ENCODE data around the gene CASZ1. TPM values are rescaled to one million over a fixed set of nuclear protein-coding genes. Genes with fewer than 3 reads are reported as not detected.
A peak's percentile ranks its signal among the peaks of the same experiment; 100 is the strongest.

CASZ1 gene
- polyA plus RNA-seq, 6 donors from 2014 or later: 2.6 to 5.6 (median 3.8) TPM

DNA sequence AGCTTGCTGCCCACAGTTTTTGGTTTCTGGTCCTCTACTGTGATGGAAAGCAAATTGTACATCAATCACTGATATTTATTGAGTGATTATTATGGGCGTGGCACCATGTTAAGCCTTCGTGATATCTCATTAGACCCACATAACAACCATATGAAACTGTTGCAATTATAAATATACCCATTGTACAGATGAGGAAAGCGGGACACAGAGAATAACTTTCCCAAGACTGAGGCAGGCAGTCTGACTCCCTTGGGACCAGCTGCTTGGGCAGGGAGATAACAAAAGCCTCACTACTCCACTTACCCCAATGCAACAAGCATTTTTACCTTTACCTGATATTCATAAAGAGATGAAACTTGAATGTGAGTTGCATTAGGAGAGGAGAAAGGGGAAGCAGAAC, 4.3 kb upstream of the CASZ1 start:
- Mint-ChIP-seq H3K27ac (no peak overlapping the region), H3K4me1 (peaks cover 0 to 4% (median 0%) of the 10 kb centered on the region in 3 donors)

GRCh38 chr1:10799726-10800125, 3.3 kb upstream of the CASZ1 start:
- ATAC-seq (ENCODE audit: low read depth in 2 of 2) (no peak), DNase-seq (no peak)
- H3K27me3 Mint-ChIP-seq: peaks cover 64 to 72% (median 66%) of the 10 kb centered on the region in 3 donors
- no peak overlapping the region for H3K27ac Mint-ChIP-seq
- H3K36me3 Mint-ChIP-seq: no peaks in the 10 kb centered on the region
- H3K9me3 Mint-ChIP-seq: peaks cover 0 to 3% (median 0%) of the 10 kb centered on the region in 7 donors
- H3K4me1 Mint-ChIP-seq: peaks cover 3 to 6% (median 5%) of the 10 kb centered on the region in 3 donors
- H3K4me3 Mint-ChIP-seq: peak overlapping the region in 1 of 8 donors; percentile 54

More for the DNA sequence above, 4.3 kb upstream of the CASZ1 start:
- no peaks in the 10 kb centered on the region for H3K36me3 Mint-ChIP-seq
- H3K4me3 Mint-ChIP-seq: no peak overlapping the region
- DNase-seq (no peak), ATAC-seq (ENCODE audit: low read depth in 2 of 2) (no peak)
- peaks cover 68 to 73% (median 68%) of the 10 kb centered on the region in 3 donors for H3K27me3 Mint-ChIP-seq
- peaks cover 0 to 3% (median 0%) of the 10 kb centered on the region in 7 donors for H3K9me3 Mint-ChIP-seq

DNA sequence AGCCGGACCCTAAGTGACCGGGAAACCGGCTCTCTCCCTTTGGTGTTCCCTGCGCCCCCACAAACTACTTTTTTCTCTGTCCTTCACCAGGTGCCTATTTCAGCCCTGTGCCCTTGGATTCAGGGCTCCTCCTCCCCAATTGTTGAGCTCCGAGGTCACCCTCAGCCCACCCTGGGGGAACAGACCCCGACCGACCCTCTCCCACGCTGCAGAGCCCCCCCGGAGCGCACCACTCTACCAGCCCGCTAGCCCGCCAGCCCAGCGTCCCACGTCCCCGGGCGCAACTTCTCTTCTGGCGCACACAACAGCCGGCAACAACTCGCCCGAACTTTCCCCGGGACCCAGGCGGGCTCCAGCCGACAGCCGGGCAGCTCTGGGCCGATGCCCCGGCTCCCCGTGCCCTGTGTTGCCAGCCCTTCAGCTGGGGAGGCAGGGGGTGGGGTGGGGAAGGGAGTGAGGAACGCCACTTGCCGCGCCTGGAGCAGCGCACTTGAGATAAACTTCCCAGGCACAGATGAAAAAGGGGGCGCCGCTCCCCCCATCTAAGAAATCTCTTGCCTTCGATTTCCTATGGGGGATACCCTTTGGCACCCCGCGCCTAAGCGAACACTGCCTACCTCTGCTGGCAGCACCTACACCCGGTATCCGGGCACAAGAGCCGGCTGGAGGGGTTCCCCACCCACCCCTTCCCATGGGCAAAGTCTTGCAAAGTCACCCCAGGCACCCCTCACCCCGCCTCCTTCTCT, 997 bp downstream of the CASZ1 start:
- no peaks in the 10 kb centered on the region for H3K36me3 Mint-ChIP-seq
- H3K4me3 Mint-ChIP-seq: peak overlapping the region; percentile 68 to 82 (median 74)
- peaks cover 44 to 58% (median 57%) of the 10 kb centered on the region in 3 donors for H3K27me3 Mint-ChIP-seq
- DNase-seq (no peak), ATAC-seq (ENCODE audit: low read depth in 2 of 2) (no peak)
- H3K9me3 Mint-ChIP-seq: peaks cover 0 to 4% (median 0%) of the 10 kb centered on the region in 7 donors
- H3K27ac Mint-ChIP-seq: peak overlapping the region in 1 of 6 donors; percentile 37
- peaks cover 4 to 10% (median 10%) of the 10 kb centered on the region in 3 donors for H3K4me1 Mint-ChIP-seq

DNA sequence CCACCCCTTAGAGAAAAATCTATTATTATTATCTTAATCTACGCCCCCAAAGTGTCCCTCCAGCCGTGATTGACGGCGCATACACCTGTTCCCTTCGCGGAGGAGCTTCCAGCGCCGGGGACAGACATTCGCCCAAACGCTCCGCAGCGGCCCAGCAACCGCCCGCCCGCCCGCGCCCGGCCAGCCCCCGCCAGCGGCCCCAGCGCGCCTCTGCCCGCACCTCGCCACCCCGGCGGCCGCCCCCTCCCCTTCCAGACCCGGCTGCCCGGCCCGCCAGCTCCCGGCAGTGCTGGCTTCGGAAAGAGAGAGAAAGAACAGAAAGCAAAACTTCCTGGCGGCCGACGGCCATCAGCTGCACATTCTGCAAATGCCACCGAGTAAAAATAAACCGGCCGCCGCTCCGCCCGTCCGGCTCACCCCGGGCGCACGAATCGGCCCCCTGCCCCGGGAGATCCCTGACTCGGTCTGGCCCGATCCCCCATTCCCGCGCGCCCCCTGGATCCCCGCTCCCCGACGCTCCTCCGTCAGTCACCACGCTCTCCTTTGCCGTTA, 1.6 kb downstream of the CASZ1 start:
- no peaks in the 10 kb centered on the region for H3K36me3 Mint-ChIP-seq
- H3K4me3 Mint-ChIP-seq: peak overlapping the region; percentile 68 to 86 (median 74)
- H3K9me3 Mint-ChIP-seq: peaks cover 0 to 4% (median 0%) of the 10 kb centered on the region in 7 donors
- no peak for DNase-seq
- peaks cover 39 to 53% (median 51%) of the 10 kb centered on the region in 3 donors for H3K27me3 Mint-ChIP-seq
- H3K27ac Mint-ChIP-seq: peak overlapping the region in 1 of 6 donors; percentile 37
- peaks cover 4 to 10% (median 10%) of the 10 kb centered on the region in 3 donors for H3K4me1 Mint-ChIP-seq
- ATAC-seq (ENCODE audit: low read depth in 2 of 2): no peak

GRCh38 chr1:10793129-10793651, 3.3 kb downstream of the CASZ1 start:
- Mint-ChIP-seq H3K4me3 (peak overlapping the region in 3 of 8 donors; percentile 17 to 45 (median 23)), H3K4me1 (peaks cover 4 to 10% (median 10%) of the 10 kb centered on the region in 3 donors), H3K27me3 (peaks cover 26 to 38% (median 36%) of the 10 kb centered on the region in 3 donors), H3K36me3 (no peaks in the 10 kb centered on the region), H3K9me3 (peaks cover 0 to 2% (median 0%) of the 10 kb centered on the region in 7 donors), H3K27ac (peak overlapping the region in 1 of 6 donors; percentile 49)
- ATAC-seq (ENCODE audit: low read depth in 2 of 2) (no peak), DNase-seq (no peak)

GRCh38 chr1:10791105-10791951, 5.1 kb downstream of the CASZ1 start:
- H3K4me1 Mint-ChIP-seq: peaks cover 4 to 10% (median 10%) of the 10 kb centered on the region in 3 donors
- no peaks in the 10 kb centered on the region for H3K36me3 Mint-ChIP-seq
- H3K27ac Mint-ChIP-seq: no peak overlapping the region
- peaks cover 28 to 43% (median 37%) of the 10 kb centered on the region in 3 donors for H3K27me3 Mint-ChIP-seq
- ATAC-seq (ENCODE audit: low read depth in 2 of 2) (no peak), DNase-seq (no peak)
- H3K4me3 Mint-ChIP-seq: no peak overlapping the region
- H3K9me3 Mint-ChIP-seq: peaks cover 0 to 2% (median 0%) of the 10 kb centered on the region in 7 donors

DNA sequence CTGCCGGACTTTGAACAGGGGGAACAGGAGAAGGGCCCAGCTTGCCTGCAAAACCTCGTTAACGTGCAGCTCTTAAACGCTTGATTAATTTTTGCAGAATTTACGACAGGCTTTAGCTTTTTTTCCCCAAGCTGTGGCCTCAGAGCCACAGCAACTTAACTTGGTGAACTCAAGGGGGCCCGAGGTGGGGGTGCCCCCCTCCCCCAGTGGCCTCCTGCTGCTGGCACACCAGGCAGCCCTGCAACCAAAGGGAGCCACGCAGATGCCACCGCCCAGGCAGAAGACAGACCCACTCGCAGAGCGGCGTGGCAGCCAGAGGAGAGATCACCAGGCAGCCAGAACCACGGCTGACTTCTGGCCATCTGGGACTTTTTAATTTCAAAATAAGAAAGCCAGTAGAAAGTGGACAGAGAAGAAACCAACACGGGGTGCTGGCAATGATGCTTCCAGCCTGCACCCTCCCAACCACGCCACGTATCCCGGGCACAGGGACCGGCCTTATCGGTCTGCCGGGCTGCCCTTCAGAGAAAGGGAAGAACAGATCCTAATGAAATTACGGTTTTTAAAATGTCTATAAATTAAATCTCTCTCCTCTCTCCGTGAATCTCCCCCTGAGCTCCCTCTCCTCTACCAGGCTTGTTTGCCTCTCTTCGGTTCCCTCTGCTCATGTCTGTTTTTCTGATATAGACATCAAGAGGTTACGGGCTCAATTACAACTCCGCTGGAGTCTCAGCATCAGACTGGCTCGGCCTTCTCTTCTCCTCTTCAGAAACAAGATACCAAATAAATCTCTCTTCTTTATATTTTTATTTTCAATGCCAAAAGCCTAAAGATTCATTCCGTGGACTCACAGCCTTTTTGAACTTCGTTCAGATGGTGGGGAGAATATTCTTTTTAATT, 6.4 kb downstream of the CASZ1 start:
- H3K27ac Mint-ChIP-seq: no peak overlapping the region

GRCh38 chr1:10789047-10789791, 7.2 kb downstream of the CASZ1 start:
- Mint-ChIP-seq H3K4me3 (no peak overlapping the region), H3K36me3 (no peaks in the 10 kb centered on the region), H3K4me1 (peaks cover 0 to 9% (median 4%) of the 10 kb centered on the region in 3 donors), H3K27me3 (peaks cover 33 to 53% (median 41%) of the 10 kb centered on the region in 3 donors), H3K27ac (no peak overlapping the region), H3K9me3 (peaks cover 0 to 2% (median 0%) of the 10 kb centered on the region in 7 donors)
- ATAC-seq (ENCODE audit: low read depth in 2 of 2) (no peak), DNase-seq (no peak)

More for the DNA sequence above, 6.4 kb downstream of the CASZ1 start:
- ATAC-seq (ENCODE audit: low read depth in 2 of 2) (no peak), DNase-seq (no peak)
- no peak overlapping the region for H3K4me3 Mint-ChIP-seq
- peaks cover 1 to 8% (median 6%) of the 10 kb centered on the region in 3 donors for H3K4me1 Mint-ChIP-seq
- peaks cover 0 to 2% (median 0%) of the 10 kb centered on the region in 7 donors for H3K9me3 Mint-ChIP-seq
- H3K27me3 Mint-ChIP-seq: peaks cover 30 to 52% (median 42%) of the 10 kb centered on the region in 3 donors
- H3K36me3 Mint-ChIP-seq: no peaks in the 10 kb centered on the region

DNA sequence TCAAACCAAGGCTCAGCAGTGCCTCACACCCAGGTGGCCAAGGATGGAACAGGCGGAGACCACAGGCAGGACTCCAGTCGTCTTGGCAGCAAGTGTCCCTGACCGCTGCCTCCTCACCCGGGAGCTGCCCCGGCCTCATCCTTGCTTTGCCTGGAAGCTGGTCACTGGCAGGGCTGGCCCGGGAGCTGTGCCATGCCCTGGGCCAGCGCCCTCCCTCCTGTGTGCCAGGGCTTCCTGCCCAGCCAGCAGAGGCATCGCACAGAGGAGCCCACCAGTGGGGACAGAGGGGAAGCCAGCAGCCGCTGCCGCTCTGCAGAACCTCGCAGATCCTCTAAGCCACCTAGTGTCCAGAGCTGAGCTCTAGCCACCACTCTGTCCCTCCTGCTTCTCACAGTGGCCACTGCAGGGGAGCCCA, 7.8 kb downstream of the CASZ1 start:
- no peak for DNase-seq
- H3K36me3 Mint-ChIP-seq: no peaks in the 10 kb centered on the region
- peaks cover 33 to 47% (median 40%) of the 10 kb centered on the region in 3 donors for H3K27me3 Mint-ChIP-seq
- no peak for ATAC-seq (ENCODE audit: low read depth in 2 of 2)
- peaks cover 0 to 7% (median 0%) of the 10 kb centered on the region in 3 donors for H3K4me1 Mint-ChIP-seq
- H3K4me3 Mint-ChIP-seq: no peak overlapping the region
- H3K27ac Mint-ChIP-seq: no peak overlapping the region
- H3K9me3 Mint-ChIP-seq: peaks cover 0 to 2% (median 0%) of the 10 kb centered on the region in 7 donors

GRCh38 chr1:10787286-10787685, 9.2 kb downstream of the CASZ1 start:
- Mint-ChIP-seq H3K4me3 (no peak overlapping the region), H3K4me1 (peaks cover 0 to 3% (median 0%) of the 10 kb centered on the region in 3 donors), H3K27ac (no peak overlapping the region), H3K36me3 (no peaks in the 10 kb centered on the region), H3K9me3 (no peaks in the 10 kb centered on the region), H3K27me3 (peaks cover 29 to 39% (median 34%) of the 10 kb centered on the region in 3 donors)
- ATAC-seq (ENCODE audit: low read depth in 2 of 2): no peak
- DNase-seq: no peak

DNA sequence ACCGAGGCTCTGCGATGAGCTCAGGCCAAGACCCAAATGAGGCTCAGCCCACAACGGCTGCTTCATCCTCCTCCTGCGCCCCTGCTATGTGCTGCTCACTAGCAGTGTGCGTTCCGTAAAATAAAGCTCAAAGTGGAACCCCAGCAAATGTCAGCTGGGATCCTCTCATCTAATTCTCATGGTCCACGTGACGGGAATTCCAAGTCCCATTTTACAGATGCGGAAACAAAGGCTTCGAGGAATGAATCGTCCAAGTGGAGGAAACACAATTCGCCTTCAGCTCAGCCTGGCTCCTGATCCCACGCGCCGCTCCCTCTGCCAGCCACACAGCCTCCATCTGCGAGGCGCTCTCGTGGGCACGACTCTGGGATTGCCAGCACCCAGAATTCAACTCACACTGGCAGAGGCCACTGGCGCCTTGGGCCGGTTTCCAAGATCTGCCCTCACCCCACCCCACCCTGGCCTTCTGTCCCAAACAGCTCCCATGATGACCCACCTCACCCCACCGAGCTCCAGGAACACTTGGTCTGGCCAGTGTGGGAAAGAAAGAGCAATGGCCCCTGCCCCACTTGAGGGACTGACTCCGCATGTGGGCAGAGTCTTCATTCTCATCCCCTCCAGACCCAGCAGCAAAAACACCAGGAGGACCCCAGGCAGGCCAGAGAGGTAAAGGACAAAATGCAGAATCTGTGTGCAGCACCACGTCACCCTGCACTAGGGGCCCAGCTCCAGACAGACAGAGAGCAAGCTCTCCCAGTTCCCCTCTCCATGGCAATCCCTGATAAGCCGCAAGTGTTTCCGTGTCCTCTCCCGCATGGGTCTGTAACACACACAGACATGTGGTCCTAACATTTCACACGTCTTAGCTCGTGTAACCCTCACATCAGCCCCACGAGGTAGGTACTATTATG, 10.5 kb downstream of the CASZ1 start:
- DNase-seq: no peak
- H3K36me3 Mint-ChIP-seq: no peaks in the 10 kb centered on the region
- no peaks in the 10 kb centered on the region for H3K9me3 Mint-ChIP-seq
- H3K4me1 Mint-ChIP-seq: peaks cover 0 to 3% (median 0%) of the 10 kb centered on the region in 3 donors
- H3K27ac Mint-ChIP-seq: no peak overlapping the region
- ATAC-seq (ENCODE audit: low read depth in 2 of 2): no peak
- no peak overlapping the region for H3K4me3 Mint-ChIP-seq
- H3K27me3 Mint-ChIP-seq: peaks cover 28 to 39% (median 39%) of the 10 kb centered on the region in 3 donors
